ENCODE measurements around the gene OR4E1.
"Not testable (repeated sequence)": the region's sequence is repeated elsewhere in the genome, so short reads cannot be mapped to it uniquely, and the experiment has no call there.

Gene OR4E1, protein sequence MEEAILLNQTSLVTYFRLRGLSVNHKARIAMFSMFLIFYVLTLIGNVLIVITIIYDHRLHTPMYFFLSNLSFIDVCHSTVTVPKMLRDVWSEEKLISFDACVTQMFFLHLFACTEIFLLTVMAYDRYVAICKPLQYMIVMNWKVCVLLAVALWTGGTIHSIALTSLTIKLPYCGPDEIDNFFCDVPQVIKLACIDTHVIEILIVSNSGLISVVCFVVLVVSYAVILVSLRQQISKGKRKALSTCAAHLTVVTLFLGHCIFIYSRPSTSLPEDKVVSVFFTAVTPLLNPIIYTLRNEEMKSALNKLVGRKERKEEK

GRCh38 chr14:21673718-21674117 lies at the start of gene OR4E1:
Gene OR4E1 (minus strand): TSS chr14:21673818. CDS start chr14:21670935, 2,883 bp downstream.
- DNase-seq: no peak
- in situ Hi-C loops (cut with HindIII; ENCODE audit: low pct_ligation_motif_present, low pct_unique_long_range_greater_than_20kb, low sequenced_read_pairs): no loop called here

DNA sequence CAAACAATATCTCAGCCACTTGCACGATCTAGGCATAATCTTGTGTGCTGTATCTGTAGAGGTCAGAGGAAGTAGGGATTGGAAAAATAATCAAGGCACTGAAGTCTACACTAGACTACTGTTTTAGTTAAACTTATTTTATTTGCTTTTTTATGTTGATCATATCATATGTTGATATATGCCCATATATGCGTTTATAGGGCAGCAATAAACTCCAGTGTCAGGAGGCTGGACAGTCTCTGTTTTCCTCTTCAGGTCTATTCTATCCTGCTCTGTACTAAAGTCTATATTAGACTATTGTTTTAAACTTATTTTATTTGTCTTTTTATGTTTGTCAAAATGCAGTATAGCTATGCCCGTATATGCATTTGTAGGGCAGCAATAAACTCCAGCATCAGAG lies 47.9 kb upstream of the OR4E1 start:
- in situ Hi-C loops (cut with HindIII; ENCODE audit: low pct_ligation_motif_present, low pct_unique_long_range_greater_than_20kb, low sequenced_read_pairs): no loop called here

DNA sequence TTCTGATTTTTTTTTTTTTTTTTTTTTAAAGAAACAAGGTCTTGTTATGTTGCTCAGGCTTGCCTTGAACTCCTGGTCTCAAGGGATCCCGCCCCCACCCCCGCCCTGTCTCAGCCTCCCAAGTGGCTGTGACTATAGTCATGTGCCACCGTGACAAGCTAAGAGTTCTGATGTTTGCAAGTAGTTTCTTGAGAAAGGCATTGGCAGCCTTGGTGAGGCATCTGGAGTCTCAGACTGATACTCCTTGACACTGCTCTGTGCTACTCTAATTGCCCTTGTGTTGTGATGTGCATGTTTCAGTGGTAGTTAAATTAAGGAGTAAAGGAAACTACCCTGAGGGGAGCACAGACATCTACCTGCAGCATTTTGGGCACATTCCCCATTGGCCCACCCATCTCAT lies 46.2 kb upstream of the OR4E1 start:
- in situ Hi-C loops (cut with HindIII; ENCODE audit: low pct_ligation_motif_present, low pct_unique_long_range_greater_than_20kb, low sequenced_read_pairs): no loop called here
- DNase-seq: no peak

More for the DNA sequence above, 47.9 kb upstream of the OR4E1 start:
- no peak for DNase-seq

DNA sequence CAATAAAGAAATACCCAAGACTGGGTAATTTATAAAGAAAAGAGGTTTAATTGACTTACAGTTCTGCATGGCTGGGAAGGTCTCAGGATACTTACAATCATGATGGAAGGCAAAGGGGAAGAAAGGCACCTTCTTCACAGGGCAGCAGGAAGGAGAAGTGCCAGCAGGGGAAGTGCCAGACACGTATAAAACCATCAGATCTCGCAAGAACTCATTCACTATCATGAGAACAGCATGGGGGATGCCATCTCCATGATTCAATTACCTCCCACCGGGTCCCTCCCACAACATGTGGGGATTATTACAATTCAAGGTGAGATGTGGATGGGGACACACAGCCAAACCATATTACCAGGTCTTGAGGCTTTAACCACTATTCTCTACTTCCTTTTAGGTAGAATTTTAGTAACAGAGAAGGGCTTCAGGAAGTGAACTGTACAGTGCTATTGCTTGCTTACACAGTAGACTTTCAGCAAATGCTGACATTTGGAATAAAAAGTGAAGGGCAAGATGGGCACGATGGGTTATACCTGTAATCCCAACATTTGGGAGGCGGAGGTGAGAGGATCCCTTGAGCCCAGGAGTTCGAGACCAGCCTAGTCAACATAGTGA lies 40.8 kb upstream of the OR4E1 start:
- DNase-seq: no peak
- in situ Hi-C loops (cut with HindIII; ENCODE audit: low pct_ligation_motif_present, low pct_unique_long_range_greater_than_20kb, low sequenced_read_pairs): no loop called here

DNA sequence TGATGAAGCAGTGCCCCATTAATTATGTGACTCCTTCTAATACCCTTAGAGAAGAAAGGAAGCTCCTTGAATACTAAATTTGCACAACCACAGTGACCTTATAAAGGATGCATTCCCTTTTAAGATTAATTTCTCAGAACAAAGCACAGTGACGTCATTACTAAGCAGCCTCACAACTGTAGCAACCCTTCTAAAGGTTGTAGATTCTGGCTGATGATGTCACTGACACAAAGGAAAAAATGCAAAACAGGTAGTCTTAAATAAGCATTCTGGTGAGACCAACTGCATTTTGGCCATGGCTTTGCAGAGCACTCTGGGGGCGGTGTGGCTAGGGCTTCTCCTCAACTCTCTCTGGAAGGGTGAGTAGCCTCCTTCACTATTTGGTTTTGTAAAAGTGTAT lies 38.4 kb upstream of the OR4E1 start:
- DNase-seq: no peak
- in situ Hi-C loops (cut with HindIII; ENCODE audit: low pct_ligation_motif_present, low pct_unique_long_range_greater_than_20kb, low sequenced_read_pairs): no loop called here

- in situ Hi-C loops (cut with HindIII; ENCODE audit: low pct_ligation_motif_present, low pct_unique_long_range_greater_than_20kb, low sequenced_read_pairs): no loop called here
- peak; percentile 44 for DNase-seq
These were observed 37.8 kb upstream of the OR4E1 start for GRCh38 chr14:21711360-21711961.

DNA sequence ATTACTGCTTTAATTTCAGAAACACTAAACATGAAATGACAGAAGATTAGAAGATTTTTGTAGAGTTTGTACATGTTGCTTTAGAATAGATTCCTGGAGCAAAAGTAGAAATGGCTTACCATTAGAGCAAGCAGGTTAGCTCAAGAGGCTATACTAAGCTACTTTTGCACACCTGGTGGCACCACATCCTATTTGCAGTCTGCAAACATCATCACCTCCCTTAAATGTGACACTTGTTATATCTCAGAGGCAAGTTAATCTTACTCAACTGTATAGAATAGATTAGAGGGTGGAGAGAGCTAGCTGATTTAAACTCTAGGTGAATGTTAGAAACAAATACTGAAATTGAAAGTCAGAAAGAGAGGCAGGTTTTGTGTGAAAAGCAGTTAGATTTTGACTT lies 30.7 kb upstream of the OR4E1 start:
- DNase-seq: no peak
- in situ Hi-C loops (cut with HindIII; ENCODE audit: low pct_ligation_motif_present, low pct_unique_long_range_greater_than_20kb, low sequenced_read_pairs): no loop called here

- no peak for DNase-seq
- in situ Hi-C loops (cut with HindIII; ENCODE audit: low pct_ligation_motif_present, low pct_unique_long_range_greater_than_20kb, low sequenced_read_pairs): no loop called here
These were observed 30.0 kb upstream of the OR4E1 start for GRCh38 chr14:21703357-21704326.

- no peak for DNase-seq
- in situ Hi-C loops (cut with HindIII; ENCODE audit: low pct_ligation_motif_present, low pct_unique_long_range_greater_than_20kb, low sequenced_read_pairs): no loop called here
These were observed 28.7 kb upstream of the OR4E1 start for GRCh38 chr14:21702316-21702715.

GRCh38 chr14:21699551-21699950 lies 25.9 kb upstream of the OR4E1 start:
- no peak for DNase-seq
- in situ Hi-C loops (cut with HindIII; ENCODE audit: low pct_ligation_motif_present, low pct_unique_long_range_greater_than_20kb, low sequenced_read_pairs): no loop called here

DNA sequence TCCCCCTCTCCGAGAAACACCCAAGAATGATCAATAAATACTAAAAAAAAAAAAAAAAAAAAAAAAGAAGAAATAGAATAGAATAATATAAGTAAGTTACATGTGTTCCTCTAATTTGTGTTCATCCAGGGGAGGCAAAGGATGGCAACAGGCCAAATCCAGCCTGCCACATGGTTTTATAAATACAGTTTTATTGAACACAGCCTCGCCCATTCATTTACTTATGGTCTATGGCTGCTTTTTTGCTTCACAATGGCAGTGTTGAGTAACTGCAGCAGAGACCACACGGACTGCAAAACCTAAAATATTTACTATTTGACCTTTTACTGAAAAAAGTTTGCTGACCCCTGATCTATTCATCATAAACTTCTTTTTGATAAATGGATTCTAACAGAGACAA lies 24.9 kb upstream of the OR4E1 start:
- DNase-seq; in situ Hi-C loops (cut with HindIII; ENCODE audit: low pct_ligation_motif_present, low pct_unique_long_range_greater_than_20kb, low sequenced_read_pairs): not testable (repeated sequence)

DNA sequence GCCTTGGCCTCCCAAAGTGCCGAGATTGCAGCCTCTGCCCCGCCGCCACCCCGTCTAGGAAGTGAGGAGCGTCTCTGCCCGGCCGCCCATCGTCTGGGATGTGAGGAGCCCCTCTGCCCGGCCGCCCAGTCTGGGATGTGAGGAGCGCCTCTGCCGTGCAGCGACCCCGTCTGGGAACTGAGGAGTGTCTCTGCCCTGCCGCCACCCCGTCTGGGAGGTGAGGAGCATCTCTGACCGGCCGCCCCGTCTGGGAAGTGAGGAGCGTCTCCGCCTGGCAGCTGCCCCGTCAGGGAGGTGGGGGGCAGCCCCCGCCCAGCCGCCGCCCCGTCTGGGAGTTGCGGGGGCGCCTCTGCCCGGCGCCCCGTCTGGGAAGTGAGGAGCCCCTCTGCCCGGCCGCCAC lies 24.0 kb upstream of the OR4E1 start:
- DNase-seq; in situ Hi-C loops (cut with HindIII; ENCODE audit: low pct_ligation_motif_present, low pct_unique_long_range_greater_than_20kb, low sequenced_read_pairs): not testable (repeated sequence)

GRCh38 chr14:21694425-21694824 lies 20.8 kb upstream of the OR4E1 start:
- no peak for DNase-seq
- in situ Hi-C loops (cut with HindIII; ENCODE audit: low pct_ligation_motif_present, low pct_unique_long_range_greater_than_20kb, low sequenced_read_pairs): no loop called here

- in situ Hi-C loops (cut with HindIII; ENCODE audit: low pct_ligation_motif_present, low pct_unique_long_range_greater_than_20kb, low sequenced_read_pairs): no loop called here
These were observed 12.8 kb upstream of the OR4E1 start for GRCh38 chr14:21686468-21686867.

DNA sequence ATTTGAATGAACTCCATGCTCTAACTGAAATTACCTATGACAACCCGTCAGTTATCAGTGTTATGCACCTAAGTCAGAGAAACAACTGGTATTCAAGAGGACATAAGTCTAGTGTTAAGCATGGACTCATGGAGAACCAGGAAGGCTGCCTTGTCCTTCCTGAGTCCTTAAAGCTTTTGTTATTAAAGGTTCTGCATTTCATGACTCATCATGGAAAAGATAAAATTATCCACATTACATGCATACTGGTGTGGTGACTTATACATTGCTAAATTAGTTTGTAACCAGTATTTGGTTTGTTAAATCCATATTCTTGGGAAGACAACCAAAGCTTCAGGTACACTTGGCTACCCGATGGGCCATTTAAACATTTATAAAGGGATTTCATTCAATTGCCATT lies 6.5 kb upstream of the OR4E1 start:
- DNase-seq: no peak
- in situ Hi-C loops (cut with HindIII; ENCODE audit: low pct_ligation_motif_present, low pct_unique_long_range_greater_than_20kb, low sequenced_read_pairs): no loop called here

More at GRCh38 chr14:21686468-21686867, 12.8 kb upstream of the OR4E1 start:
- no peak for DNase-seq

DNA sequence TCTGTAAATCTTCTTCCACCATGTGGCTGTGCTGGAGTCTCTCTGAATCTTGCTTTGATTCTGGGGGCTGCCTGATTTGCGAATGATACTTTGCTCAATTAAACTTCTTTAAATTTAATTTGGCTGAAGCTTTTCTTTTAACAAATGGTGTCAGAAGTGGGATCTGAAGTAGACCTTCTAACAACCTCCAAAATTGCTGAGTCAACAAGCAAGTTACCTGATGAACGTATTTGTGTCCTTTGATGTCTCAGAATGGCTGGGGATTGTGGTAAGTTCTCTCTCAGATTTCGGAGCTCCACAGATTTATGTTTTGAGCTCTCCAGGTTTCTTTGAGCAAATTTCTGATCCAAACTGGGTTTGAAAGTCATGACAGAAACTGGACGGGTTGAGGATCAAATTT lies 1.9 kb upstream of the OR4E1 start:
- DNase-seq: no peak

DNA sequence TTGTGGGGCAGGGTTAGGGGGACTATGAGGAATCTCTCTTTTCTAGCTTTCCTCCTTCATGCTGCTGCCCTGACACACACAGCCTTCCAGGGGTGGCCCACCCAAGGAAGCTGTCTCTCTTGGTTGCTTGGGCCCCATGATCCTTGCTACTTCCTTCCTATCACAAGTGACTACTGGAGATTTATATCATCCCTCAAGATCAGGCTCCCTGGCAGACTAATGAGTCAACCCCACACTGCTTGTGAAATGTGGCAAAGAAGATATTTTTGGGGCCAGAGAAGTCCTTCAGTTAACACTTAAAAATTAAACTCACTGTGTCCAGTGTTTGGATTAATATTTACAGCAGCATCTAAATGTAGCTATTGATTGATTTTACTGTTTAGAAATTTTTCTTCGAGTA lies 1.5 kb downstream of the OR4E1 start:
- no peak for DNase-seq
- in situ Hi-C loops (cut with HindIII; ENCODE audit: low pct_ligation_motif_present, low pct_unique_long_range_greater_than_20kb, low sequenced_read_pairs): no loop called here

More for the DNA sequence above, 1.9 kb upstream of the OR4E1 start:
- in situ Hi-C loops (cut with HindIII; ENCODE audit: low pct_ligation_motif_present, low pct_unique_long_range_greater_than_20kb, low sequenced_read_pairs): no loop called here

DNA sequence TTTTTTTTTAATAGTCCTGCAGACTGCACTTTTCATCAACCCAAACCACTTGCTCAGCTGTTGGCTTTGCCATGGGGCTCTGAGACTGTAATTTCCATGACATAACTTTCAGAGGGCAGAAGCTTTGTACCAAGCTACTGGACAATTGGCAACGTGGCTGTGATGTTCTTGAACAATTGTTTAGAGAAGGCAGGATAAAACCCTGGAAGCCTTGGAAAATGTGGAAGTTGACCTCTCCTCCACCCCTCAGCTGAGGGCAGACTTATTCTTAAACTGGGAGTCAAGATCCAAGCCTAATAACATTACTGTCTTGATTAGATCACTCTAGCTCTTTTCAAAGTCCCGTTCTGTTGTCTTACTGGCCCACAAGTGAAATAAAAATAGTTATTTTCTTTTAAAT lies 2.2 kb downstream of the OR4E1 start:
- in situ Hi-C loops (cut with HindIII; ENCODE audit: low pct_ligation_motif_present, low pct_unique_long_range_greater_than_20kb, low sequenced_read_pairs): no loop called here
- no peak for DNase-seq

- DNase-seq: no peak
- in situ Hi-C loops (cut with HindIII; ENCODE audit: low pct_ligation_motif_present, low pct_unique_long_range_greater_than_20kb, low sequenced_read_pairs): no loop called here
These were observed 4.3 kb downstream of the OR4E1 start for GRCh38 chr14:21669284-21669683.

All from ACHN (cell line).